ENCODE results near the gene ACOX1. TPM values are rescaled to one million over a fixed set of nuclear protein-coding genes. Genes with fewer than 3 reads are reported as not detected.

Gene ACOX1
- polyA plus RNA-seq, 1 donor (not counting 4 experiments of a cell fraction or from before 2014, with no cell fraction given): 31.8 TPM

DNA sequence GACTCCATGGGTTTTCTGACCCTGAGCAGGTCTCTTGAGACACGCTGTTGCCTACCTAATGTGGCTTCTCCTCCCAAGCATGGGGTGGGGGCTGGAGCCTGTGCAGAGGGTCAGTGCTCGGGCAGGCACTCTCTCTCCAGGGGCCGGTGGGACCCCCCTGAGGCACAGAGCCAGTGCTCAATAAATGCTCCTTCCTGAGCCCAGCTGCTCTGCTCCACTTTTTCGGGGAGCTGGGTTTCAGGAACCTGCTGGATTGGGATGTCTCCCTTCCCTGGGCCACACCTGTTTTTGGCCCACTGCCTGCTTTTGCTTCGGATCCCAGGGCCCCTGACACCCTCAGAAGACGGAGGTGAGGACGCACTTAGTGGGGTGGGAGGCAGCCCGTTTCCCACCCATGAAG is 80.9 kb downstream of the ACOX1 start:
- TF ChIP-seq, protein P1, sequence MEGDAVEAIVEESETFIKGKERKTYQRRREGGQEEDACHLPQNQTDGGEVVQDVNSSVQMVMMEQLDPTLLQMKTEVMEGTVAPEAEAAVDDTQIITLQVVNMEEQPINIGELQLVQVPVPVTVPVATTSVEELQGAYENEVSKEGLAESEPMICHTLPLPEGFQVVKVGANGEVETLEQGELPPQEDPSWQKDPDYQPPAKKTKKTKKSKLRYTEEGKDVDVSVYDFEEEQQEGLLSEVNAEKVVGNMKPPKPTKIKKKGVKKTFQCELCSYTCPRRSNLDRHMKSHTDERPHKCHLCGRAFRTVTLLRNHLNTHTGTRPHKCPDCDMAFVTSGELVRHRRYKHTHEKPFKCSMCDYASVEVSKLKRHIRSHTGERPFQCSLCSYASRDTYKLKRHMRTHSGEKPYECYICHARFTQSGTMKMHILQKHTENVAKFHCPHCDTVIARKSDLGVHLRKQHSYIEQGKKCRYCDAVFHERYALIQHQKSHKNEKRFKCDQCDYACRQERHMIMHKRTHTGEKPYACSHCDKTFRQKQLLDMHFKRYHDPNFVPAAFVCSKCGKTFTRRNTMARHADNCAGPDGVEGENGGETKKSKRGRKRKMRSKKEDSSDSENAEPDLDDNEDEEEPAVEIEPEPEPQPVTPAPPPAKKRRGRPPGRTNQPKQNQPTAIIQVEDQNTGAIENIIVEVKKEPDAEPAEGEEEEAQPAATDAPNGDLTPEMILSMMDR (optimal IDR thresholded peaks at IDR 0.05 in 1 of 3, IDR thresholded peaks at IDR 0.05 in 1 of 3, conservative IDR thresholded peaks at IDR 0.05 in 1 of 3; ENCODE audit: extremely low read depth in 1 of 3, insufficient read depth in 2 of 3, low read length in 3 of 3): no peak
- no peak for TF ChIP-seq EZH2 (IDR thresholded peaks at IDR 0.05; ENCODE audit: low read length)
- dilution Hi-C loops (cut with MboI; ENCODE audit: extremely low pct_ligation_motif_present, low sequenced_read_pairs): no loop called here
- H3K36me3 ChIP-seq (ENCODE audit: control insufficient read depth in 2 of 2, extremely low read depth in 1 of 2, insufficient read depth in 2 of 2, low read length in 2 of 2): peaks cover 18 to 28% of the 10 kb centered on the region in 2 experiments

DNA sequence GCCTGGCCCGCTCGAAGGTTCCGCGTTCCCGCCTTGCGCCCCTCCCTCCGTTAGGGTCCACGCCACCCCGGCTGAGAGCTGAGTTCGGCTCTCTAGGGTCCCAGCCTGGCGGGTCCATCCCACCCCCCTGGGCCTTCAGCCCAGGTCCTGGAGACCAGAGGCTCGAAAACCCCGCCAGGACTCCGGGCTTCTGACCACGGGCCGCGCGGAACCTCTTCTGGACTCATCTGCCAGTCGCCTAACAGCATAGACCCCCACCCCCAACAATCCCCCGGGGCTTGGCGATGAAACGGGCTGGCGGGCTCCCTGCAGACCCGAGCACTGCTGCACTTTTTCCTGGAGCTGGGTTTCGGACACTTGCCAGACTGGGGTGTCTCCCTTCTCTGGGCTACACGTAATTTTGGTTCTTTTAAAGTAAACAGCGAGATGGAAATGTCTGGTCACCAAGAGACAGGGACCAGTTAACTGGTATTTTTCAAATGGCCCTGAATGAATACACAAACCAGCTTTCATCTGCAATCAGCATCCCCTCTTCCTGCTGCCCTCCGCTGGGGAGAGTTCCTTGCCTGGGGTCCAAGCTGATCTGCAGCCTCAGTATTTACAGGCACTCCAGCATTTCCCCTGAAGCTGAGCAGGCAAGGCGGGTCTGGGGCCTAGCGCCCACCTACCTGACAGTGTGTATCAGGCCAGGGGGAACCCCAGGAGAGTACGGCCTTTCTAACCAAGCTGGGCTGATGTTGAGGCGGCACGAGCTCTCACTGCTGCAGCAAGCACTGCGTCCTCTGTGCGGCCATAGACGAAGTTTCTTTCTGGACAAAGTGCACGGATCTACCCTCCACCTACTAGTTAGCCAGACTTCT is 81.6 kb downstream of the ACOX1 start:
- no peak for FAIRE-seq
- no peaks in the 10 kb centered on the region for H3K9me3 ChIP-seq (ENCODE audit: control insufficient read depth, low read depth, low read length)
- H4K20me1 ChIP-seq (ENCODE audit: control insufficient read depth, extremely low read depth, insufficient read depth, low read length): no peaks in the 10 kb centered on the region
- TF ChIP-seq, protein P1 (optimal IDR thresholded peaks at IDR 0.05 in 1 of 3, IDR thresholded peaks at IDR 0.05 in 1 of 3, conservative IDR thresholded peaks at IDR 0.05 in 1 of 3; ENCODE audit: extremely low read depth in 1 of 3, insufficient read depth in 2 of 3, low read length in 3 of 3): no peak
- TF ChIP-seq EZH2 (IDR thresholded peaks at IDR 0.05; ENCODE audit: low read length): no peak
- H3K4me2 ChIP-seq (ENCODE audit: control insufficient read depth, extremely low read depth, insufficient read depth, low read depth, low read length): no peak overlapping the region
- no peak overlapping the region for H3K9ac ChIP-seq (ENCODE audit: control insufficient read depth, extremely low read depth, insufficient read depth, low read length)
- dilution Hi-C loops (cut with MboI; ENCODE audit: extremely low pct_ligation_motif_present, low sequenced_read_pairs): no loop called here
- no peaks in the 10 kb centered on the region for H3K9me1 ChIP-seq (ENCODE audit: control insufficient read depth, extremely low read depth, insufficient read depth, low read length)
- peaks cover 9% of the 10 kb centered on the region for H3K4me1 ChIP-seq (ENCODE audit: control insufficient read depth, extremely low read depth, insufficient read depth, low read length)
- H3K4me3 ChIP-seq (ENCODE audit: control insufficient read depth in 2 of 3, extremely low read depth in 1 of 3, insufficient read depth in 2 of 3, low read depth in 1 of 3, low read length in 3 of 3): peak overlapping the region in 1 of 3 experiments; percentile 73
- H3K27ac ChIP-seq (ENCODE audit: control insufficient read depth, insufficient read depth, low read length): no peak overlapping the region
- H3K79me2 ChIP-seq (ENCODE audit: control insufficient read depth, insufficient read depth, low read length): peaks cover 4% of the 10 kb centered on the region
- H3K36me3 ChIP-seq (ENCODE audit: control insufficient read depth in 2 of 2, extremely low read depth in 1 of 2, insufficient read depth in 2 of 2, low read length in 2 of 2): peaks cover 18 to 28% of the 10 kb centered on the region in 2 experiments
- H2AFZ ChIP-seq (ENCODE audit: control insufficient read depth, low read length): no peak overlapping the region
- DNase-seq (ENCODE audit: low read depth, low spot score): no peak
- no peaks in the 10 kb centered on the region for H3K27me3 ChIP-seq (ENCODE audit: control insufficient read depth, extremely low read depth, insufficient read depth, low read length)

More for the DNA sequence above, 80.9 kb downstream of the ACOX1 start:
- Histone ChIP-seq H2AFZ (ENCODE audit: control insufficient read depth, low read length) (no peak overlapping the region), H3K9ac (ENCODE audit: control insufficient read depth, extremely low read depth, insufficient read depth, low read length) (no peak overlapping the region), H3K79me2 (ENCODE audit: control insufficient read depth, insufficient read depth, low read length) (peaks cover 4% of the 10 kb centered on the region), H3K4me1 (ENCODE audit: control insufficient read depth, extremely low read depth, insufficient read depth, low read length) (peaks cover 9% of the 10 kb centered on the region), H3K4me2 (ENCODE audit: control insufficient read depth, extremely low read depth, insufficient read depth, low read depth, low read length) (no peak overlapping the region), H3K27ac (ENCODE audit: control insufficient read depth, insufficient read depth, low read length) (no peak overlapping the region), H4K20me1 (ENCODE audit: control insufficient read depth, extremely low read depth, insufficient read depth, low read length) (no peaks in the 10 kb centered on the region), H3K9me3 (ENCODE audit: control insufficient read depth, low read depth, low read length) (no peaks in the 10 kb centered on the region), H3K27me3 (ENCODE audit: control insufficient read depth, extremely low read depth, insufficient read depth, low read length) (no peaks in the 10 kb centered on the region), H3K9me1 (ENCODE audit: control insufficient read depth, extremely low read depth, insufficient read depth, low read length) (no peaks in the 10 kb centered on the region), H3K4me3 (ENCODE audit: control insufficient read depth in 2 of 3, extremely low read depth in 1 of 3, insufficient read depth in 2 of 3, low read depth in 1 of 3, low read length in 3 of 3) (no peak overlapping the region)
- DNase-seq (ENCODE audit: low read depth, low spot score) (no peak), FAIRE-seq (no peak)
